Posterior cingulate gyrus (tissue), 11 donors: ENCODE results near the gene LIPI.
A peak's percentile ranks its signal among the peaks of the same experiment; 100 is the strongest.
"Not testable (repeated sequence)": the region's sequence is repeated elsewhere in the genome, so short reads cannot be mapped to it uniquely, and the experiment has no call there.

Experiments used
- DNase-seq, 10 donors: peaks; one replicate each; pipeline versions ENCODE4 v3.0.0 to v3.0.0-alpha.2; 2020 to 2021; ENCODE audit warnings: mixed read lengths in 3 of 10
- intact Hi-C: fragments of 100-400 bp; cut with DNase I; formaldehyde crosslinking; loops from one replicate; pipeline ENCODE4 v1.15.1; 2023

The LIPI gene

DNA sequence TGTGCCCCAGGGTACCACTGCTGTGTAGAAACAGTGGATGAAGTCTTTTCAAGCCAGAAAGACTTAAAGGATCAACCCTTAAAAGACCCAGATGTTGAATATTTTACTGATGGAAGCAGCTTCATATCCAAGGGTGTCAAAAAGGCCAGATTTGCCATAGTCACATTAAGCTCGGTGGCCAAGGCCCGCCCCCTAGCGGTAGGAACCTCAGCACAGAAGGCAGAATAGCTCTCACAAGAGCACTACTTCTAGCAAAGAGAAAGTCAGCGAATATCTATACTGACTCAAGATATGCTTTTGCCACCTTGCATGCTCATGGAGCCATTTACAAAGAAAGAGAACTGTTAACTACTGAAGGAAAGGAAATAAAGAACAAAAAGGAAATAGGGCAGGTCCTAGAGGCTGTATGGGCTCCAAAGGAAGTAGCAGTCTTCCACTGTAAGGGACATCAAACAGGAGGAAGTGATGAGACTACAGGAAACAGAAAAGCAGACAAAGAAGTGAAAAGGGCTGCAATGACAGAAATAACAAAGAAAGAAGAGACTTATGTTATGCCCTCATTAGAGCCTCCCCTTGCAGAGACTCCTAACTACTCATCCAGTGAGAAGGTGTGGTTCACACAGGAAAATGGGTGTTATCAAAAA is 90.5 kb downstream of the LIPI start:
- peak in 7 of 10 donors; percentile 20 to 92 (median 63) for DNase-seq
- intact Hi-C loops, result no loop called here

DNA sequence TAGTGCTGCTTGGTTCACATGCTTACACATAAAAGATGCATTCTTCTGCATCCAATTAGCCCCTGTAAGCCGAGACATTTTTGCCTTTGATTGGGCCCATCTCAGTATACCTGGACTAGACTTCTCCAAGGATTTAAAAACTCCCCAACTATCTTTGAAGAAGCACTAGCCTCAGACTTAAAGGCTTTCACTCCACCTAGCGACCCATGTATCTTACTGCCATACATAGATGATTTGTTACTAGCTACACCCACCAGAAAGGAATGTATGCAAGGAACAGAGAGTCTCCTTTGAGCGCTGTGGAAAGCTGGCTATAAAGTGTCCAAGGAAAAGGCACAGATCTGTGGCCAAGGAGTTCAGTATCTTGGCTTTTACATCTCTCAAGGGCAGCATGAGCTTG is 91.7 kb downstream of the LIPI start:
- intact Hi-C loops, result no loop called here
- no peak for DNase-seq

DNA sequence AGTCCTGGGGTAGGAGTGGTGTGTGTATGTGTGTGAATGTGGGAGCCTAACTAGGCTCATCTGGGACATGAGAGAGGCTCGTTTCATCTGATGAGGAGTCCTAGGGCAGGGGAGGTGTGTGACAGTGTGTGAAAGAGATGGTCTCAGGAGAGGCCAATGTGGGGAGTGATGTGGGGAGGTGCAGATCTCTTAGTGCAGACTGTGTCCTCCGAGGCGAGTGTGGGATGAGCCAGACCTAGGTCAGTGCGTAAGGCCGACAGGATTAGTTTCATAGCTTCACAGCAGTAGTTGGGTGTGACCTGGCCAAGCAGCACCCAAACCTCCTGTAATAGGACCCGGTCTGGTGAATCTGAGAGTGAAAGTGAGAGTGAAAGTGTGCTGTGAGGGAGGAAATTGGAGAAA is 94.7 kb downstream of the LIPI start:
- intact Hi-C loops, result no loop called here
- no peak for DNase-seq

DNA sequence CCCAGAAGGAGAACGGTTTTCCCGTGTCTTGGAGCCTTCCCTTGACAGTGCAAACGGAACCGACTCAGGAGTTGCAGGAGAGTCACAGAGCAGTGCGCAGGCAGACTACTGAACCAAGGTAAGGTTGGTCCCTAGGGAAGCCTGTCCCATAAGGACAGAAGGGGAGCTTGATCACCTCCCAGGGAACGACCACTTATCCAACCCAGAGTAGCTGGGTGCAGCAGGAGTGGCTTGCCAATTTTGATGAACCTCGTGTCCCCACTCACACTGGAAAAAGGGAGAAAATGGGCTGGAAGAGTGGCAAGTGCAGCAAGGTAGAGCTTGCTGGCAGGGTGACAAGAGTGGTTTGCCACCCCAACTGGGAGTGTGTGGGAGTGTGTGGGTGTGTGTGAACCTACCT is 95.1 kb downstream of the LIPI start:
- DNase-seq, result no peak
- intact Hi-C loops, result no loop called here

DNA sequence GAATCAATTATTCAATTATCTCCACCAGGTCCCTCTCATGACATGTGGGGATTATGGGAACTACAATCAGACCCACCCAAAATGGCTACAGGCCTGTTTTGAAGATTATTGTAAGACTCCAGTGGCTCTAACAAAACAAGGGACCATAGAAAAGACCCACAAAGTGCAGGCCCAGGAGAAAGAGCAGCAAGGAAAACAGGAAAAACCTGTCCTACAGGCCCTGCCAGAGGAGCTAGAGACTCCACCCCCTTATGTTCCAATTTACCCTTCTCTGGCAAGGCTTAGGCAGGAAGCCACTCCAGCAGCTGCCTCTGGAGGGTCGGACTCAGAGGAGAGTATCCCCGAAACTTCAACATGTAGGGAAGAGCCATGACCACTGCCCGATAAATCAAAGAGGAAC is 96.5 kb downstream of the LIPI start:
- intact Hi-C loops, result no loop called here
- DNase-seq, result no peak

DNA sequence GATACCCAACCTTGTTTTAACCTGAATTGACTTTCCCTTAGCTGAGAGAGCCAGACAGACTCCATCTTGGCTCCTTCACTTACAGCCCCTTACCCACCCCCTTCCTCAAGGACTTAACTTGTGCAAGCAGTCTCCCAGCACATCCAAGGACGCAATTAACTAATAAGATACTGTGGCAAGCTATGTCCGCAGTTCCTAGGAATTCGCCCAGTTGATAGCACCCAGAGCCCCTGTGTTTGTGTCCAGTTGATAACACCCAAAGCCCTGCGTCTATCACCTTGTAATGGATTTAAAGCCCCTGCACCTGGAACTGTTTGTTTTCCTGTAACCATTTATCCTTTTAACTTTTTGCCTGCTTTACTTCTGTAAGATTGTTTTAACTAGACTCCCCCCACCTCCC is 106.2 kb downstream of the LIPI start:
- DNase-seq, intact Hi-C loops: not testable (repeated sequence)

DNA sequence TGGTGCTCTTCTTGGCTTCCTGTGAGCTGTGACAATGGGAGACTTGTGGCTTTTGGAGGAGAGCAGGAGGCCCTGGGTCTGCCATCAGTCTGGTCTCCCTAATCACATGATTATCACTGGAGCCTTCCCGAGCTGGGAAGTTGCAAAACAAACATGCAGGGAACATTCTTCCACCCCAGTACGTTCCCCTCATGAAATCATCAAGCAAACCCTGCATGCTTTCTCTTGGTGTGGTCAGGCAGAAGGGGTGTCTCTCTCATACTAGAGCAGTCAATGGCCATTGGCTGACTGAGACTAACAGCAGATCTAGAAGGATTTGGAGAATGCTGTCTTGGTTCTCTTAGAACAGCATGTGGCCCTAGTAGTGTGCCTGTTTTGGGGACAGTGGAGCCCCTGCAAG is 111.2 kb downstream of the LIPI start:
- DNase-seq, result no peak
- intact Hi-C loops, result no loop called here

DNA sequence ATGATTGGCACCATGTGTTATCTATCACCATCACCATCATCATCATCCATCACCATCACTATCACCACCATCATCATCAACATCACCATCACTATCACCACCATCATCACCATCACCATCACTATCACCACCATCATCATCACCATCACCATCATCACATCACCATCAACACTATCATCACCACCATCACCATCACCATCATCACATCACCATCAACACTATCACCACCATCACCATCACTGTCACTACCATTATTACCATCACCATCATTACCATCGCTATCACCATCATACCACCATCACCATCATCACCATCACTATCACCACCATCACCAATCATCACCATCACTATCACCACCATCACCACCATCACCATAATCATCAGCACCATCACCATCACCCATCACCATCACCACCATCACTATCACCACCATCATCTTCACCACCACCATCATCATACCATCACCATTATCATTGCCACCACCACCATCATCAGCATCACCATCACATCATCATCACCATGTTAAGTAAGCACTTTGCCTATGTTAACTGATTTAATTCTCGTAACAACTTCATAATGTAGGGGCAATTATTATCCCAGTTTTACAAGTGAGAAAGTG is 112.8 kb downstream of the LIPI start:
- intact Hi-C loops, result no loop called here

DNA sequence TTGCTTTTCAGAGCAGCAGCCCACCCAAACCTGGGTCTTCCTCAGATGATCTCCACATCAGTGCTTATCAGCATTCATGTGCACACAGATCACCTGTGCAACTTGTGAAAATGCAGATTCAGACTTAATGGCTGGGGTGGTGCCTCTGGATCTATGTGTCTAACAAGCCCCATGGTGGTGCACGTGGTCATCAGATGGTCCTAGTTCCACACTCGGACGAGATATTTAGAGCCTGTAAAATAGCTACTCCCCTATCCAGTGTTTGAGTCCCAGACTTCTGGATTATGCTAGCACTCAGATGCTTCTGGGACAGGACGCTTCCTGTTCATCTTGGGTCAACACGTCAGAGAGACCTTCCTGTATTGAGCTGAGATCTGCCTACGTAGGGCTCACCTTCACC is 114.2 kb downstream of the LIPI start:
- DNase-seq, result no peak
- intact Hi-C loops, result no loop called here

More for the DNA sequence above, 112.8 kb downstream of the LIPI start:
- DNase-seq, result no peak

DNA sequence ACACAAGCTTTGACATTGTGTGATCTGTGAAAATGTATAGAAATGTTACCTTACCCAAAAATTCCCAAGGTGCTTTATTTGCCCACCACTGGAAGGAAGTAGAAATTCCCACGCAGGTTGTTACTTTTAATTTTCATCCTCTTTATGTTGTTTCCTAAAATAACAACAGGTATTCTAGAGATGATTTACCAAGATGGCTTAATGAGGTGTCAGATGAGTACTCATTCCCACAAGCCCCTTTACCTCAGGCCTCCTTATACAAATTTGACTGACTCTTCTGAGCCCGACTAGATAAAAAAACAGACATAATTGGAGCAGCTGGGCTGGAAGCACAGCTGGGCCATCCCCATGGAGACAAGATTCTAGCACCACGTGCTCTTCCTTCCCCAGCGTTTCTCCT is 114.6 kb downstream of the LIPI start:
- no peak for DNase-seq
- intact Hi-C loops, result no loop called here

DNA sequence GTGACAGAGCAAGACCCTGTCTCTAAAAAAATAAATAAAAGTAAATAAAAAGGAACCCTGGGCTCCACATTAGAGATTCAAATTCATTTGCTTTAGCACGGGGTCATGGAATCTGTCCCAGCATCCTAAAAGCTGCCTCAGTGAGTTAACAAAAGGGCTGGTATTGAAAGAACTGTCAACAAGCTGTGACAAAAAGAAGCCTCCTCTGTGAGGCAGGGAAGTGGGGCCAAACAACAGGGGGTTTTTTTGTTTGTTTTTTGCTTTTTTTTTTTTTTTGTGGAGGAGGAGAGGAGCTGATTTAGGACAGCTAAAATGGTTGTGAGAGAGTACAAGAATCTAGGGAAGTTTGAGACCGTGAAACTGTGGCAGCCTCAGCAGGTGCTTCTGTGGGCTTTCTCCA is 115.7 kb downstream of the LIPI start:
- intact Hi-C loops, result no loop called here
- DNase-seq, result no peak

DNA sequence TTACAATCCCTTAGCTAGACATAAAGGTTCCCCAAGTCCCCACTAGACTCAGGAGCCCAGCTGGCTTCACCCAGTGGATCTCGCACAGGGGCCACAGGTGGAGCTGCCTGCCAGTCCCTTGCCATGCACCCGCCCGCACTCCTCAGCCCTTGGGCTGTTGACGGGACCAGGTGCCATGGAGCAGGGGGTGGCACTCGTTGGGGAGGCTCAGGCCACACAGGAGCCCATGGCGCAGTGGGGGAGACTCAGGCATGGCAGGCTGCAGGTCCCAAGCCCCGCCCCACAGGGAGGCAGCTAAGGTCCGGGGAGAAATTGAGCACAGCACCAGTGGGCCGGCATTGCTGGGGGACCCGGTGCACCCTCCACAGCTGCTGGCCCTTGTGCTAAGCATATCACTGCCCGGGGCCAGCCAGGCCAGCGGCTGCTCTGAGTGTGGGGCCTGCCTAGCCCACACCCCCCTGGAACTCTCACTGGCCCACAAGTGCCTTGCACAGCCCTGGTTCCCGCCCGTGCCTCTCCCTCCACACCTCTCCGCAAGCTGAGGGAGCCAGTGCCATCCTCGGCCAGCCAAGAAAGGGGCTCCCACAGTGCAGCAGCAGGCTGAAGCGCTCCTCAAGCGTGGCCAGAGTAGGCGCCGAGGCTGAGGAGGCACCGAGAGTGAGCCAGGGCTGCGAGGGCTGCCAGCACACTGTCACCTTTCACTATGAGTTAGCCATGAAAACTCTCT is 117.8 kb downstream of the LIPI start:
- no peak for DNase-seq
- intact Hi-C loops, result no loop called here

DNA sequence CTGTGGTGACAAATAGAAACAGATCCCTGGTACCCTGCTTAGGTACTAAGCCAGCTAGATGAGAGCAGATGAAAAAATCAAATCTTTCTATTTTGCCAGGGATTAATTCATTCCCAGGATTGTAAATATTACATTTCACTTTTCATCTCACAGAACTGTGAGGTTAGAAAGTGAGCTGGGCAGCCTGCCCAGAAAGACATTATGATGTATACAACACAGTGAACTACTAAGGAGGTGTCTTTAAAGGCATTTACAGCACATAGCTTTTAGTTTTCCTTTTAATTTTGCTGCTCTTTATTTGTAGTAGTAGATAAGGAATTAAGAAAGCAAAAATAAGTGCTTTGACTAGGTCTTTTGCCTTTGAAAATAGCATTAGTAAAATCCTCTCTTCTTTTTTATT is 120.6 kb downstream of the LIPI start:
- peak in 1 of 10 donors; percentile 44 for DNase-seq
- intact Hi-C loops, result not testable (repeated sequence)

DNA sequence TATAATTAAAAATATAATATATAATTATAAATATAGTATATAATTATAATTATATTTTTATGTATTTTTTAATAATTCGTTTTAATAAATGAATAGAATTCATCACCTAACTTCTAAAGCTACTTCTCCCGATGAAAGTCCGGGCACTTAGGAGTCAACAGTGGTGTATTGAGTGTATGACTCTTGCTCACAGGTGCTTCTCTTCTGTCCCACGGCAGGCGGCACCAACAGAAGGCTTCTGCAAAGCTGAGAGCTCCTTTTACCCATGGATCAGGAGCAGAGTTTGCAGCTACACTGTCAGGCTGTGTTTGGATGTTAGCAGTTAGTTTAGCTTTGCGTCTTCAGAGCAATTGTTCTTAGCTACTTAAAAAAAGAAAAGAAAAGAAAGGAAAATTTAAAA is 122.4 kb downstream of the LIPI start:
- intact Hi-C loops, result no loop called here
- DNase-seq, result no peak

DNA sequence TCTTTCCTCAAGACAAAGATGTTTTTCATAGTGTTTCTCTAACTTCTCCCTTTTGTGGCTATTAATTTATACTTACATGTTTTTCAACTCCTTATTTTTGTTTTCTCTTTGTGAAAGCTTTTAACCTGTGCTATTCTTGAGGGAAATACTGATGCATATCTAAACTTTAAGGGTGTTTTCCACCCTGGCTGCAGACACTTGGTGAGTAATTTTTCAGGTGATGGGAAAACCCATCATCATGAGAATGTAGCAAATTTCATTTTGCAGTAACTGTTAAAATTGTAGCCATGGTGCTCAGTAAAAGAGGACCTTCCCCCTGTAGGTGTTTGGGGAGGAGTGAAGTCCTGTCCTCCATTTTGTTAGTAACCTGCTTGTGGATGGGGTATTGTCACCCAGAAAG is 124.2 kb downstream of the LIPI start:
- intact Hi-C loops, result no loop called here
- DNase-seq, result no peak

DNA sequence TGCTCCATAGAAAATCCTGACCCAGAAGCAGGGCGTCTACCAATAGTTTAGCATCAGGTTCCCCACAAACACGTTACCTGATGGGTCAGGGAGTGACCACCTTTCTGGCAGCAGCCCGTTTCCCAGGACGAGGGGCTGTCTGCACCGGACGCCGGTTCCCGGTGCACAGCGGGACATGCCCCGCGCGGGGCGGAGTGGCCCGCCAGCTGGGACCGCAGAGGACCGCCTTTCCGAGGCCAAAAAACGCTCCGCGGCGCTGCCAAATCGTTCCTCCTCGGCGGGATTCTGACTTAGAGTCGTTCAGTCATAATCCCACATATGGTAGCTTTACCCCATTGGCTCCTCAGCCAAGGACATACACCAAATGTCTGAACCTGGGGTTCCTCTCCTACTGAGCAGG is 126.1 kb downstream of the LIPI start:
- intact Hi-C loops, result no loop called here
- DNase-seq, result no peak

DNA sequence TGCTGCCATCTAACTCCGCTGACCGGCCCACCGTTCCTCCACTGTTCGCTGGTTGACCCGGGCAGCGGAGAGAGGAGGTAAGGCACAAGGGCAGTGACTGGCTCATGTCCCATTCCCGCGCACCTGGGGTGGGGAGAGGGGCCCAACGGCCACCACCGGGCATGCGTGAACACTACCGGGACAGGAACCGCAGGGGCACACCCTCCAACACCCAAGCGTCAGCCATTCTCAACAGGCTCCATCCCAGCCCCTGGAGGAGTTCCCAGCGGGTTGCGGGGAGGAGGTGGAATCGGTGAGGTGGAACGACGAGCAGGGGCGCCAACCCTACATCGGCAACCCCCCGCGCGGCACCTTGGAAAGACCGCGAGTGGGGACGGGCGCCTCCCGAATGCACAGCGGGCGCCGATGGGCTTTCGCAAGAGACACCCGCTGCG is 126.7 kb downstream of the LIPI start:
- peak in 1 of 10 donors; percentile 81 for DNase-seq
- intact Hi-C loops, result no loop called here

DNA sequence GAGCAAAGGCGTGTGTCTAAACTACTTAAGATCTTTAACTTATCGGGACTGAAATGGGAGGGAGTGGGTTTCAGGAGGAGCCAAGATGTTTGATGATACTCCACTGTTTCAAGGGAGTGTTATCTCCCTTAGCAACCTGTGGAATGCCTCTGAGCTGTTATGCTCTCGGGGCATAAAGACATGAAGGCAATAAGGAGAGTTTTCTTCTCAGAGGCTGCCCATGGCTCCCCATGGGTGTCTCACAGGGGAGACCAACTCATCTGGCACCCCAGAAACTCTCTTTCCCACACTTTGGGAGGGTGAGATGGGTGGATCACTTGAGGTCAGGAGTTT is 130.0 kb downstream of the LIPI start:
- intact Hi-C loops, result no loop called here
- no peak for DNase-seq

DNA sequence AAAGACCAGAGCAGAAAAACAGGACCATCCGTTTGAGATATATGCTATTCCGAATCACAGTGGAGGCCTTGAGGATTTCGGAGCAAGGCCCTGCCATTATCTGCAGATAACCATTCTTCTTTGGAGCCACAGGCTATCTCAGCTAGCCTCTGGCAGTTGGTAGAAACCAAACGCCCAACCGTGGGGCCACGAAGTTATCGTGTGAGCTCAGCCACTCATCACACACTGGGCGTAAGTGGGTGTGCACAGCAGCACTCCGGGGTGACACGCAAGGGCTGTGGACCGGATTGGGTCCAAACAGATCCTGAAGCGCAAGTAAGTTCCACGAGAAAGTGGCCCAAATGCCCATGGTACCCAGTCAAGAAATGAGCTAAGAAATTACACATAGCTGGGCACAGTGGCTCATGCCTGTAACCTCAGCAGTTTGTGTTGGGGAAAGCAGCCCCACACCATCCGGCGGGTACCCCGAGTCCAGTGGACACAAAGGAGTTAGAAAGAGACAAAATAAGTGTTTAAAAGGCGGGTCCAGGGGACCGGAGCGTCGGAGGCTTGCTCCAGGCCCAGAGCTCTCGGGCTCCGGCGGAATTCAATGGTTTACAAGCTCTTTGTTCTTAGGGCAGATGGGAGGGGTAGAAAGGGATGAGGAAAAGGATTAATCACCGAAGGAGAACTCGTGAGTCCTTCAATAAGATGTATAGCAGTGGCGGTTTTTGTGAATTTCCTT is 130.6 kb downstream of the LIPI start:
- intact Hi-C loops, result no loop called here
- DNase-seq, result no peak

DNA sequence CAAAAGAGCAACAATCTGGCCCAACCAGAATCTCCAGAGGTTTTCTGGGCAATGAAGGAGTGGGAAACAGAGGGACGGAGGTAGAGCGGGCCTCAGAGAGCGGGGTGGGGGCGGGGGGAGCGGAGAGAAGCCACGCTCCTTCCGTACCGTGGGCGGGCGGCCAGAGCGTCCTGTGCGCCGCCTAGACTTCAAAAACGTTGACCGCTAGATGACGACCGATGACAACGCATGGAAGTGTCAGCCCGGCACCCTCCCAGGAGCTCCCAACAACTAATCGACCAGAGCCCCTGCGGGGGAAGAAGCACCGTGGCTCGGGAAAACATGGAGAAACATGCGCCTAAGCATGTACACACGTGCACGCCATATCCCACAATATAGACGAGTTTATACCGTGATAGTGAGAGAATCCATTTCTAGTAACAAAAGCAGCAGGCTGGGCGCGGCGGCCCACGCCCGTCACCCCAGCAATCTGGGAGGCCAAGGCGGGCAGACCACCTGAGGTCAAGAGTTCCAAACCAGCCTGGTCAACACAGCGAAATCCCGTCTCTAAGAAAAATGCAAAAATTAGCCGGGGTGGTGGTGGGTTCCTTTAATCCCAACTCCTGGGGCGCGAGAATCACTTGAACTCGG is 131.9 kb downstream of the LIPI start:
- intact Hi-C loops, result no loop called here
- DNase-seq, result peak in 1 of 10 donors; percentile 55
